ENCODE measurements around the gene RPS6KL1.

Gene RPS6KL1

DNA sequence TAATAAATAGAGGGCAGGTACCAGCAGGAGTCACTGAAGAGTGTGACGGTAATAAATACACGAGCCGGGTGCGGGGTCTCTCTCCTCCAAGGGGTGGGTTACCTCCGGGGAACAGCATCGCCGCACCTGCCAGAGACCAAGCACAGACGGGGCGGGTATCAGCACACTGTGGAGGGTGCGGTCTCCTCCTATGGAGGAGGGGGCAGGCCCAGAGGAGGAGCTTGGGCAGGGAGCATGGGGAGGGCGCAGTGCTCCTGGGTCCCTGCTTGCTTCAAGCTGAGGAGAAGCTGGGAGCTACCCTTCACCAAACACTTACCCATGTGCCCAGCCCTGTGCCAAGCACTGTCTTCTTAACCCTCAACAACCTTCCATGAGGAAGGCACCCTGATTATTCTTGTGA is 19.5 kb upstream of the RPS6KL1 start:
- CTCF ChIA-PET: interaction anchor here (1.3 kb wide), 1 partner anchor 9 kb away, joined by 3 read pairs; no protein-coding TSS in a partner anchor
- no peak for TF ChIP-seq L3MBTL2 (conservative IDR thresholded peaks at IDR 0.05)
- no peak for TF ChIP-seq FOXK2 (IDR thresholded peaks at IDR 0.05)
- no peak for TF ChIP-seq ARNT (IDR thresholded peaks at IDR 0.05)
- TF ChIP-seq LEF1 (IDR thresholded peaks at IDR 0.05; ENCODE audit: borderline replicate concordance): no peak
- TF ChIP-seq SUZ12 (IDR thresholded peaks at IDR 0.05): no peak
- no peak for TF ChIP-seq NFRKB (IDR thresholded peaks at IDR 0.05)
- no peak for TF ChIP-seq ELF4 (IDR thresholded peaks at IDR 0.05)
- no peak for TF ChIP-seq TARDBP (IDR thresholded peaks at IDR 0.05)
- TF ChIP-seq HDGF (IDR thresholded peaks at IDR 0.05; ENCODE audit: borderline replicate concordance): no peak
- no peak for TF ChIP-seq BHLHE40 (IDR thresholded peaks at IDR 0.05; ENCODE audit: borderline replicate concordance)
- TF ChIP-seq SP1 (IDR thresholded peaks at IDR 0.05): no peak
- no peak for TF ChIP-seq CTBP1 (IDR thresholded peaks at IDR 0.05; ENCODE audit: borderline replicate concordance)
- no peak for TF ChIP-seq ZNF384 (IDR thresholded peaks at IDR 0.05)
- TF ChIP-seq FOXM1 (IDR thresholded peaks at IDR 0.05; ENCODE audit: borderline replicate concordance): no peak
- no peak for TF ChIP-seq FOXA1 (IDR thresholded peaks at IDR 0.05)
- DNase-seq (ENCODE audit: extremely low spot score): no peak
- POLR2A ChIA-PET: interaction anchor here (1.0 to 1.2 kb wide), 3 partner anchors 12 to 21 kb away, joined by 4 read pairs; partner anchors contain the start of genes PGF and RPS6KL1

- POLR2A ChIA-PET: interaction anchor here (1.0 to 1.2 kb wide), 3 partner anchors 13 to 20 kb away, joined by 4 read pairs; partner anchors contain the start of genes PGF and RPS6KL1
- DNase-seq (ENCODE audit: extremely low spot score): no peak
- no peak for TF ChIP-seq FOXM1 (IDR thresholded peaks at IDR 0.05; ENCODE audit: borderline replicate concordance)
- TF ChIP-seq, protein P1, sequence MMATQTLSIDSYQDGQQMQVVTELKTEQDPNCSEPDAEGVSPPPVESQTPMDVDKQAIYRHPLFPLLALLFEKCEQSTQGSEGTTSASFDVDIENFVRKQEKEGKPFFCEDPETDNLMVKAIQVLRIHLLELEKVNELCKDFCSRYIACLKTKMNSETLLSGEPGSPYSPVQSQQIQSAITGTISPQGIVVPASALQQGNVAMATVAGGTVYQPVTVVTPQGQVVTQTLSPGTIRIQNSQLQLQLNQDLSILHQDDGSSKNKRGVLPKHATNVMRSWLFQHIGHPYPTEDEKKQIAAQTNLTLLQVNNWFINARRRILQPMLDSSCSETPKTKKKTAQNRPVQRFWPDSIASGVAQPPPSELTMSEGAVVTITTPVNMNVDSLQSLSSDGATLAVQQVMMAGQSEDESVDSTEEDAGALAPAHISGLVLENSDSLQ (IDR thresholded peaks at IDR 0.05): no peak
- TF ChIP-seq ARNT (IDR thresholded peaks at IDR 0.05): no peak
- no peak for TF ChIP-seq CTBP1 (IDR thresholded peaks at IDR 0.05; ENCODE audit: borderline replicate concordance)
- TF ChIP-seq LEF1 (IDR thresholded peaks at IDR 0.05; ENCODE audit: borderline replicate concordance): no peak
- TF ChIP-seq ELF4 (IDR thresholded peaks at IDR 0.05): no peak
- TF ChIP-seq FOXA1 (IDR thresholded peaks at IDR 0.05): no peak
- TF ChIP-seq HDGF (IDR thresholded peaks at IDR 0.05; ENCODE audit: borderline replicate concordance): no peak
- no peak for TF ChIP-seq TARDBP (IDR thresholded peaks at IDR 0.05)
- TF ChIP-seq SUZ12 (IDR thresholded peaks at IDR 0.05): no peak
- no peak for TF ChIP-seq FOXK2 (IDR thresholded peaks at IDR 0.05)
- no peak for TF ChIP-seq L3MBTL2 (conservative IDR thresholded peaks at IDR 0.05)
- TF ChIP-seq ZNF384 (IDR thresholded peaks at IDR 0.05): no peak
- TF ChIP-seq BHLHE40 (IDR thresholded peaks at IDR 0.05; ENCODE audit: borderline replicate concordance): no peak
- no peak for TF ChIP-seq SP1 (IDR thresholded peaks at IDR 0.05)
- TF ChIP-seq NFRKB (IDR thresholded peaks at IDR 0.05): no peak
- CTCF ChIA-PET: interaction anchor here (1.1 to 1.3 kb wide), 3 partner anchors 8 to 146 kb away, joined by 3 to 8 read pairs (median 4); partner anchors contain the start of gene RPS6KL1
These were observed 19.1 kb upstream of the RPS6KL1 start for GRCh38 chr14:74942181-74942580.

DNA sequence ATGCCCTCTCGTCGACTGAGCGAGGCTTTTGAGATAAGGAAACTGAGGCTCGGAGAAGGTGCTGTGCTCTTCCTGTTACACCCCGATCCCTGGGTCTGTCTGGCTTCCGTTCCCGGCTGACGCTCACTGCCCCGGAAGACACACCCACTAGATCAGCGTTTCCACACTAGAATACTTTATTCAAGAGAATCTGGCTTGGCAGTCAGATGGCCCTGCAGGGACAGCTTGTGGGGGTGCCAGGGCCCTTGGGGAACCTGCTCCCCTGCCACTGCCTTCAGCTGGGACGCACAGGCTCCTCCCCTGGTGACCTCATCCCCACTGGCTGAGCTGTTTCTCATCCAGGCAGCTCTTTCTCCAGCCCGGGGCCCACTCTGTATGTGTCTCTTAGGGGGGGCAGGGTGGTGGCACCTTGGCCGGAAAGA is 18.6 kb upstream of the RPS6KL1 start:
- no peak for DNase-seq (ENCODE audit: extremely low spot score)
- TF ChIP-seq ARNT (IDR thresholded peaks at IDR 0.05) (no peak), ELF4 (IDR thresholded peaks at IDR 0.05) (no peak), FOXM1 (IDR thresholded peaks at IDR 0.05; ENCODE audit: borderline replicate concordance) (no peak), SP1 (IDR thresholded peaks at IDR 0.05) (no peak)
- POLR2A ChIA-PET: interaction anchor here (1.0 to 1.2 kb wide), 3 partner anchors 13 to 20 kb away, joined by 4 read pairs; partner anchors contain the start of genes PGF and RPS6KL1
- CTCF ChIA-PET: interaction anchor here (1.1 to 1.3 kb wide), 3 partner anchors 8 to 147 kb away, joined by 3 to 8 read pairs (median 4); partner anchors contain the start of gene RPS6KL1

DNA sequence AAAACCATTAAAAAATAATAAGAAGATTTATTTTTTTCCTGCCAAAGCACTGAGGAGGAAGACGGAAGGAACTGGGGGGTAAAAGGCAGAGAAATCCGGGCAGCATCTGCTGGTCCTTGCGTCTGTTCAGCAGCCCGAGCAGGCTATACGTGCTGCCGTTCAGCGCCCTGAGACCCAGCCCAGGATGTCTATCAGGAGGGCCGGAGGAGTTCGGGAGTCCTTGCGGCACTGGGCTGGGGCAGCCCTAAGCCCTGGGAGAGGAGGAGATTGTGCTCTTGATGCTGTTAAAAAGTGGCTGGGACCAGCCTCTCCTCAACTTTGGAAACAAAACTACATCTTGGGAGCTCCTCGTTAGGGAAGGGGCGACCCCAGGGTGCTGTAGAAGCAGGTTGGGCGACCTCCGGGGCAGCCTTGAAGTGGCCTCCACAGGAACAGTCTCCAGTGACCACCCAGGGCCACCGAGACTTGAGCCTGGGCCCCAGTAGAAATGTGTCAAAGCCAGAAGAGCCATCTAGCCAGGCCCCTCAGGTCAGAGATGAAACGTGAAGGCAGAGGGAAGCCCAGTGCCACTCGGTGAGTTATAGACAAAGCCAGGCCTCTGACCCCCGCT is 18.0 kb upstream of the RPS6KL1 start:
- CTCF ChIA-PET: interaction anchor here (1.1 to 1.2 kb wide), 2 partner anchors 18 to 148 kb away, joined by 4 to 8 read pairs; partner anchors contain the start of gene RPS6KL1

DNA sequence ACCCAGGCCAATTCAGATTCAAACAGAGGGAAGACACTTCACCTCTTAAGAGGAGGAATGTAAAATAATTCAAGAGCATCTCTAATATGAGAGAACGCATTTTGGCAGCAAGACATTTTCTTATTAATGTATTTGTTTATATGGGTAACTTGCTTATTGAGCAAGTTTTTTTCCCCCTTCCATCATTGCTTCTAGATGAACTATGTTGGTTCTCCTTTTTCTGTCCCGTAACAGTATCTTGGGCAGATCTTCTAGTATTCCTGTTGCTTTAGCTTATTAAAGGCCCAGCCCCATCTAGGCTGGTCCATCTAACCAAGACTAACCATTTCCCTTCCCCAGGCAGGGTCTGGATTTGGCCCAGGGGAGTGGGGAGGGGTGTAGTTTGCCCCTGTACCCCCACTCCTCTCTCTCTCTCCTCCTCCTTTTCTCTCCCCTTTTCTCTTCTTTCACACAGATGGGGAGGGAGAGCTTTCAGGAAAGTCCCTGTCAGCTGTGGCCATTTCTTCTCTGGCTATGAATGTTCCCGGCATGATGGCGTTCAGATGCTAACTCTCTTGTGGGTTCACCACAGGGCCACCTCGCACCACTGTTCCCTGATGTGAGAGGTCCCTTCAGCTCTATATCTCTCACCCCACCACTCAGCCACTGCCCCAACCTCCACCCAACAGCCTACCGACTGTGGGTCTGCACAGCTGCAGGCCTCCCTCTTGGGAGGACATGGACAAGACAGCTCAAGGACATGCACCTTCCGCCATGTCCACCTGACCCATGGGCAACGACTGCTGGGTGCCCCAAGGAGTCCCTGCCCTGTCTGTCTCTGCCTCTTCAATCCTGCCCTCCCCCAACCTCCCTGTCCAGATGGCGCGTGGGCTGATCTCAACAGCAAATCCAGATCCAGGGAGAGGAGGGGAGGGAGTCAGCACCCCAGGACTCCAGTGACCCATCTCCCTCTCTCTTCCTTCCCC is 15.8 kb upstream of the RPS6KL1 start:
- TF ChIP-seq ELF4 (IDR thresholded peaks at IDR 0.05) (no peak), SUZ12 (IDR thresholded peaks at IDR 0.05) (no peak), ZNF384 (IDR thresholded peaks at IDR 0.05) (no peak), HDGF (IDR thresholded peaks at IDR 0.05; ENCODE audit: borderline replicate concordance) (no peak), FOXM1 (IDR thresholded peaks at IDR 0.05; ENCODE audit: borderline replicate concordance) (no peak), ARNT (IDR thresholded peaks at IDR 0.05) (no peak)
- POLR2A ChIA-PET: interaction anchor here (0.8 kb wide), 1 partner anchor 16 kb away, joined by 3 read pairs; the partner anchor contains the start of gene RPS6KL1
- CTCF ChIA-PET: no interaction called here
- no peak for DNase-seq (ENCODE audit: extremely low spot score)

More for the DNA sequence above, 18.0 kb upstream of the RPS6KL1 start:
- POLR2A ChIA-PET: interaction anchor here (1.2 to 1.4 kb wide), 3 partner anchors 14 to 123 kb away, joined by 3 to 4 read pairs (median 4); partner anchors contain the start of genes ACYP1, PGF and RPS6KL1
- no peak for DNase-seq (ENCODE audit: extremely low spot score)
- TF ChIP-seq HDGF (IDR thresholded peaks at IDR 0.05; ENCODE audit: borderline replicate concordance) (no peak), ARNT (IDR thresholded peaks at IDR 0.05) (no peak), ZNF384 (IDR thresholded peaks at IDR 0.05) (no peak), LEF1 (IDR thresholded peaks at IDR 0.05; ENCODE audit: borderline replicate concordance) (no peak), NFRKB (IDR thresholded peaks at IDR 0.05) (no peak), CTBP1 (IDR thresholded peaks at IDR 0.05; ENCODE audit: borderline replicate concordance) (no peak), L3MBTL2 (conservative IDR thresholded peaks at IDR 0.05) (no peak), FOXM1 (IDR thresholded peaks at IDR 0.05; ENCODE audit: borderline replicate concordance) (no peak), FOXA1 (IDR thresholded peaks at IDR 0.05) (no peak)

GRCh38 chr14:74937171-74937570 is 14.1 kb upstream of the RPS6KL1 start:
- ChIA-PET CTCF (interaction anchor here (1.2 kb wide), 1 partner anchor 8 kb away, joined by 3 read pairs; no protein-coding TSS in a partner anchor), POLR2A (interaction anchor here (2.3 kb wide), 1 partner anchor 14 kb away, joined by 8 read pairs; the partner anchor contains the start of gene RPS6KL1)
- no peak for DNase-seq (ENCODE audit: extremely low spot score)
- no peak for TF ChIP-seq FOXA1 (IDR thresholded peaks at IDR 0.05)
- TF ChIP-seq TARDBP (IDR thresholded peaks at IDR 0.05): no peak
- TF ChIP-seq ELF4 (IDR thresholded peaks at IDR 0.05): no peak
- TF ChIP-seq ARNT (IDR thresholded peaks at IDR 0.05): no peak
- no peak for TF ChIP-seq L3MBTL2 (conservative IDR thresholded peaks at IDR 0.05)
- TF ChIP-seq FOXK2 (IDR thresholded peaks at IDR 0.05): no peak
- no peak for TF ChIP-seq FOXM1 (IDR thresholded peaks at IDR 0.05; ENCODE audit: borderline replicate concordance)
- no peak for TF ChIP-seq SP1 (IDR thresholded peaks at IDR 0.05)
- TF ChIP-seq SUZ12 (IDR thresholded peaks at IDR 0.05): no peak
- TF ChIP-seq HDGF (IDR thresholded peaks at IDR 0.05; ENCODE audit: borderline replicate concordance): no peak
